Lower leg skin (tissue), 4 donors: ENCODE data around the gene RASA3. TPM values are rescaled to one million over a fixed set of nuclear protein-coding genes. Genes with fewer than 3 reads are reported as not detected.

Source experiments
- DNase-seq, 2 donors: peaks; one replicate each; pipeline ENCODE4 v3.0.0-alpha.2; 2019; ENCODE audit warnings: low spot score in 2 of 2
- H3K4me3 ChIP-seq: fragments of 200-600 bp; sonication (generic); 2 replicates; pipeline ENCODE4 v1.5.1; 2017; ENCODE audit warnings: mild to moderate bottlenecking, low read depth; ENCODE audit not compliant: poor library complexity, severe bottlenecking
- CTCF ChIP-seq, 3 donors: fragments of 450-650 bp; IDR thresholded peaks; one replicate each; pipeline ENCODE4 v1.5.1; 2016; ENCODE audit warnings: antibody characterized with exemption in 3 of 3, mild to moderate bottlenecking in 3 of 3, moderate library complexity in 2 of 3
- POLR2A ChIP-seq, 2 donors: fragments of 450-650 bp; IDR thresholded peaks; one replicate each; pipeline ENCODE4 v1.6.1; 2016 to 2017; ENCODE audit warnings: antibody characterized with exemption in 2 of 2, mild to moderate bottlenecking in 1 of 2, moderate library complexity in 1 of 2
- WGBS, 2 donors: methylation state at CpG; one replicate each; pipeline ENCODE4 v1.1.5; 2018; 5-methylcytosine and 5-hydroxymethylcytosine counted together
- intact Hi-C: fragments of 100-400 bp; cut with DNase I; formaldehyde crosslinking; loops from one replicate; pipeline ENCODE4 v1.15.0; 2023; ENCODE audit warnings: low total_unique reads
- total RNA-seq, 4 donors: library from RNA; depleted of rRNA; stranded (reverse); fragments of >200 nt; gene quantifications; one replicate each; pipeline ENCODE4 v1.1.0, GENCODE V29; 2016

The RASA3 gene
- total RNA-seq, 4 donors from 2014 or later: 12.9 to 30.5 (median 24.2) TPM

GRCh38 chr13:114015969-114016295 lies 116.5 kb downstream of the RASA3 start:
- intact Hi-C loops: no loop called here
- no peak for DNase-seq
- WGBS, 2 donors: 49 to 77% methylated on average over 10 to 11 of the region's 11 CpGs
- TF ChIP-seq POLR2A (IDR thresholded peaks at IDR 0.05): no peak
- TF ChIP-seq CTCF (IDR thresholded peaks at IDR 0.05): no peak
- no peak overlapping the region for H3K4me3 ChIP-seq

GRCh38 chr13:114015111-114015968 lies 117.1 kb downstream of the RASA3 start:
- no peak for TF ChIP-seq CTCF (IDR thresholded peaks at IDR 0.05)
- TF ChIP-seq POLR2A (IDR thresholded peaks at IDR 0.05): no peak
- H3K4me3 ChIP-seq: no peak overlapping the region
- peak; percentile 88 to 95 for DNase-seq
- WGBS, 2 donors: 54 to 71% methylated on average over 37 to 40 of the region's 40 CpGs
- intact Hi-C loops: no loop called here

- intact Hi-C loops: no loop called here
- no peak for TF ChIP-seq POLR2A (IDR thresholded peaks at IDR 0.05)
- TF ChIP-seq CTCF (IDR thresholded peaks at IDR 0.05): no peak
- no peak for DNase-seq
- 91 to 96% methylated on average over 22 of the region's 22 CpGs for WGBS, 2 donors
- no peak overlapping the region for H3K4me3 ChIP-seq
Measured at GRCh38 chr13:114013952-114014629, 118.3 kb downstream of the RASA3 start.

GRCh38 chr13:114013336-114013735 lies 119.1 kb downstream of the RASA3 start:
- no peak for DNase-seq
- intact Hi-C loops: no loop called here
- H3K4me3 ChIP-seq: no peak overlapping the region
- TF ChIP-seq POLR2A (IDR thresholded peaks at IDR 0.05): no peak
- no peak for TF ChIP-seq CTCF (IDR thresholded peaks at IDR 0.05)
- 74 to 79% methylated on average over 4 of the region's 4 CpGs for WGBS, 2 donors

- no peak overlapping the region for H3K4me3 ChIP-seq
- TF ChIP-seq CTCF (IDR thresholded peaks at IDR 0.05) (no peak), POLR2A (IDR thresholded peaks at IDR 0.05) (no peak)
- DNase-seq: no peak
- intact Hi-C loops: no loop called here
- 93% methylated on average over 21 of the region's 21 CpGs for WGBS, 2 donors
Measured at GRCh38 chr13:114012921-114013320, 119.5 kb downstream of the RASA3 start.
